MM.1S (cell line): Measurements from ENCODE around the gene CHMP6.

Experiments
- DNase-seq: peaks from one replicate; pipeline ENCODE4 v3.0.0-alpha.2; 2015
- H2AFZ ChIP-seq: fragments of 300-600 bp; sonication (generic); 2 replicates; pipeline ENCODE4 v1.6.0; 2016; ENCODE audit warnings: antibody characterized with exemption, low read length
- H3F3A ChIP-seq: fragments of 300-600 bp; sonication (generic); 2 replicates; pipeline ENCODE4 v1.6.1; 2016; ENCODE audit warnings: mild to moderate bottlenecking, antibody characterized with exemption, low read length, moderate library complexity, mixed read lengths; ENCODE audit not compliant: insufficient read depth
- H3K27ac ChIP-seq: fragments of 300-600 bp; sonication (generic); 2 replicates; pipeline ENCODE4 v1.5.1; 2016; ENCODE audit warnings: mild to moderate bottlenecking, low read length
- H3K27me3 ChIP-seq: fragments of 300-600 bp; sonication (generic); replicated peaks from 2 replicates; pipeline ENCODE4 v1.6.0; 2016; ENCODE audit warnings: low read length; ENCODE audit not compliant: insufficient read depth
- H3K36me3 ChIP-seq: fragments of 300-600 bp; sonication (generic); replicated peaks from 2 replicates; pipeline ENCODE4 v1.6.1; 2016; ENCODE audit warnings: mild to moderate bottlenecking, low read length, mixed read lengths; ENCODE audit not compliant: insufficient read depth
- H3K4me1 ChIP-seq: fragments of 300-600 bp; sonication (generic); 2 replicates; pipeline ENCODE4 v1.6.1; 2016; ENCODE audit warnings: low read length, mixed read lengths
- H3K4me2 ChIP-seq: fragments of 300-600 bp; sonication (generic); 2 replicates; pipeline ENCODE4 v1.6.0; 2016; ENCODE audit warnings: low read depth, low read length
- H3K4me3 ChIP-seq: fragments of 300-600 bp; sonication (generic); 2 replicates; pipeline ENCODE4 v1.5.1; 2016; ENCODE audit warnings: low read length, mixed read lengths
- H3K79me2 ChIP-seq: fragments of 300-600 bp; sonication (generic); 2 replicates; pipeline ENCODE4 v1.6.1; 2016; ENCODE audit warnings: mixed run types, low read length, mixed read lengths
- H3K9ac ChIP-seq: fragments of 300-600 bp; sonication (generic); 2 replicates; pipeline ENCODE4 v1.6.1; 2016; ENCODE audit warnings: low read length, mixed read lengths
- H3K9me2 ChIP-seq: fragments of 300-600 bp; sonication (generic); replicated peaks from 2 replicates; pipeline ENCODE4 v1.6.1; 2016; ENCODE audit warnings: mild to moderate bottlenecking, low read length, mixed read lengths; ENCODE audit not compliant: insufficient read depth
- H3K9me3 ChIP-seq: fragments of 300-600 bp; sonication (generic); replicated peaks from 2 replicates; pipeline ENCODE4 v1.6.1; 2016; ENCODE audit warnings: mild to moderate bottlenecking, low read length, mixed read lengths; ENCODE audit not compliant: insufficient read depth
- H4K20me1 ChIP-seq: fragments of 300-600 bp; sonication (generic); 2 replicates; pipeline ENCODE4 v1.6.1; 2016; ENCODE audit warnings: mild to moderate bottlenecking, low read length, moderate library complexity, mixed read lengths; ENCODE audit not compliant: insufficient read depth
- CTCF ChIP-seq: fragments of 300-600 bp; sonication (generic); IDR thresholded peaks from 2 replicates; pipeline ENCODE4 v1.5.1; 2016; ENCODE audit warnings: antibody characterized with exemption, low read length, mixed read lengths
- EZH2 ChIP-seq: fragments of 300-600 bp; sonication (generic); optimal IDR thresholded peaks from 2 replicates; pipeline ENCODE3; 2017; ENCODE audit warnings: low read depth, mild to moderate bottlenecking, antibody characterized with exemption, low read length, mixed read lengths
- EZH2phosphoT487 ChIP-seq: fragments of 300-600 bp; sonication (generic); IDR thresholded peaks from 2 replicates; pipeline ENCODE4 v1.6.1; 2018; ENCODE audit warnings: antibody characterized with exemption, low read length

CHMP6 gene

GRCh38 chr17:81039096-81039495, 47.5 kb downstream of the CHMP6 start:
- Histone ChIP-seq H3K4me2 (no peak overlapping the region), H3K27ac (no peak overlapping the region), H2AFZ (no peak overlapping the region), H3K4me3 (no peak overlapping the region), H3K9me2 (no peaks in the 10 kb centered on the region), H4K20me1 (no peaks in the 10 kb centered on the region), H3K9me3 (no peaks in the 10 kb centered on the region), H3K36me3 (no peaks in the 10 kb centered on the region), H3K79me2 (no peaks in the 10 kb centered on the region), H3K4me1 (no peaks in the 10 kb centered on the region), H3K27me3 (peaks cover 86% of the 10 kb centered on the region), H3K9ac (no peak overlapping the region), H3F3A (no peaks in the 10 kb centered on the region)
- no peak for TF ChIP-seq CTCF
- no peak for DNase-seq

GRCh38 chr17:81039854-81040758, 48.5 kb downstream of the CHMP6 start:
- Histone ChIP-seq H3K4me1 (no peaks in the 10 kb centered on the region), H3K36me3 (no peaks in the 10 kb centered on the region), H3K9ac (no peak overlapping the region), H4K20me1 (no peaks in the 10 kb centered on the region), H3K9me2 (no peaks in the 10 kb centered on the region), H3K27ac (no peak overlapping the region), H3K4me3 (no peak overlapping the region), H3K79me2 (no peaks in the 10 kb centered on the region), H2AFZ (no peak overlapping the region), H3K4me2 (no peak overlapping the region), H3F3A (no peaks in the 10 kb centered on the region), H3K9me3 (no peaks in the 10 kb centered on the region), H3K27me3 (peaks cover 94% of the 10 kb centered on the region)
- TF ChIP-seq EZH2phosphoT487 (no peak), EZH2 (no peak), CTCF (no peak)
- DNase-seq = no peak

- no peaks in the 10 kb centered on the region for H3K4me1 ChIP-seq
- TF ChIP-seq CTCF (peak; percentile 35), EZH2 (no peak), EZH2phosphoT487 (no peak)
- H3K9me2 ChIP-seq = no peaks in the 10 kb centered on the region
- no peaks in the 10 kb centered on the region for H4K20me1 ChIP-seq
- H3K9ac ChIP-seq = no peak overlapping the region
- no peak overlapping the region for H2AFZ ChIP-seq
- H3K27ac ChIP-seq = no peak overlapping the region
- no peaks in the 10 kb centered on the region for H3K9me3 ChIP-seq
- no peak for DNase-seq
- H3K36me3 ChIP-seq = no peaks in the 10 kb centered on the region
- H3F3A ChIP-seq = no peaks in the 10 kb centered on the region
- peaks cover 99% of the 10 kb centered on the region for H3K27me3 ChIP-seq
- no peak overlapping the region for H3K4me2 ChIP-seq
- H3K79me2 ChIP-seq = no peaks in the 10 kb centered on the region
- no peak overlapping the region for H3K4me3 ChIP-seq
Measured at GRCh38 chr17:81040791-81041337, 49.2 kb downstream of the CHMP6 start.
